ENCODE results near the gene SETD4.
"Not testable (repeated sequence)": the region's sequence is repeated elsewhere in the genome, so short reads cannot be mapped to it uniquely, and the experiment has no call there.

The SETD4 gene

DNA sequence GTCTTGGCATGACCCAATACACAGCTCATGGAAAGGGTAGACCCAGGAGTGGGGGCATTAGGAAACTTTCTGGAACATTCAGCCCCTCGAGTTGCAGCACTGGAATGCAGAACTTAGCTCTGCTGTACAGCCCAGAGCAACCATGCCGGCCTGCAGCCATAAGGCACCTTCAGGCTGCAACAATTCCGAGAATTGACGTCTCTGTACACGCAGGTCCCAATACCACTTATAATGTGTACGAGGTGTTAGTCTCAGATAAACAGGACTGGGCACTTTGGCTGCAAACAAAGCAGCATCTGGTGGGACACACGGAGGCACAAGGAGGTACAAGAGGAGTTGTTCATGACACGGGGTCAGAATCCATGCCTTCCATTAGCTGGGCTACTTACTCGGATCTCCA lies 17.4 kb upstream of the SETD4 start:
- no peak for DNase-seq

- no peak for DNase-seq
Measured at GRCh38 chr21:36076878-36077655, 16.7 kb upstream of the SETD4 start.

DNA sequence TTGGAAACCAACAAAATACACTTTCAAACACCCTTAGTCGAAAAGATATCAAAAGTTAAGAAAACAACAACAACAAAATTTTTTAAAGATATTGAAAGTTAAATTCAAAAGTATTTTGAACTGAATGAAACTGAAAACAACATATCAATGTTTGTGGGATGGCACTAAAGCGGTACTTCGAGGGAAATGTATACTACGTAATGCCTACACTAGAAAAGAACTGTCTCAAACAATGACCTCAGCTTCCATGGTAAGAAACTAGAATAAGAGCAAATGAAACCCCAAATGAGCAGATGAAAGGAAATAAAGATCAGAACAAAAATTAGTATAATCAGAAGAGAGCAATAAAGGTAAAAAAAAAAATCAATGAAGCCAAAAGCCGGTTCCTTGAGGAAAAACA lies 15.6 kb upstream of the SETD4 start:
- no peak for DNase-seq

GRCh38 chr21:36075171-36075570 lies 14.8 kb upstream of the SETD4 start:
- no peak for DNase-seq

DNA sequence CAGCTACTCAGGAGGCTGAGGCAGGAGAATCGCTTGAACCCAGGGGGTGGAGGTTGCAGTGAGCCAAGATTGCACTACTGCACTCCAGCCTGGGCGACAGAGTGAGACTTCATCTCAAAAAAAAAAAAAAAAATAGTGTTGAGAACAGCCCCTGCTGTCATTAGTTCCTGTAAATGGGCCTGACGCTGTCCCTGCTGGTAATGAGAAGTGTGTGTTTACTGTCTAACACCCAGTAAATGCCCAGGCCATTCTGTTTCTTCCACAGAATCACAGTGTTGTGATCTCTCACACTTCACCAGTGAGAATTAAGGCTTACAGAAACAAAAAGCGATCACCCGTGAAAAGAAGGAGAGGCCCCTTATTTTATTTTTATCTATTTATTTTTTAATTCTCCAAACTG lies 13.6 kb upstream of the SETD4 start:
- not testable (repeated sequence) for DNase-seq

GRCh38 chr21:36073181-36073580 lies 12.9 kb upstream of the SETD4 start:
- DNase-seq = no peak

- DNase-seq = no peak
Measured at GRCh38 chr21:36072453-36073162, 12.3 kb upstream of the SETD4 start.

GRCh38 chr21:36070999-36071398 lies 10.7 kb upstream of the SETD4 start:
- DNase-seq = no peak

- DNase-seq = no peak
Measured at GRCh38 chr21:36069713-36070583, 9.6 kb upstream of the SETD4 start, which contains the start of gene CBR1. CBR1 (plus strand) TSS chr21:36070024; CDS start chr21:36070116, 92 bp downstream.

DNA sequence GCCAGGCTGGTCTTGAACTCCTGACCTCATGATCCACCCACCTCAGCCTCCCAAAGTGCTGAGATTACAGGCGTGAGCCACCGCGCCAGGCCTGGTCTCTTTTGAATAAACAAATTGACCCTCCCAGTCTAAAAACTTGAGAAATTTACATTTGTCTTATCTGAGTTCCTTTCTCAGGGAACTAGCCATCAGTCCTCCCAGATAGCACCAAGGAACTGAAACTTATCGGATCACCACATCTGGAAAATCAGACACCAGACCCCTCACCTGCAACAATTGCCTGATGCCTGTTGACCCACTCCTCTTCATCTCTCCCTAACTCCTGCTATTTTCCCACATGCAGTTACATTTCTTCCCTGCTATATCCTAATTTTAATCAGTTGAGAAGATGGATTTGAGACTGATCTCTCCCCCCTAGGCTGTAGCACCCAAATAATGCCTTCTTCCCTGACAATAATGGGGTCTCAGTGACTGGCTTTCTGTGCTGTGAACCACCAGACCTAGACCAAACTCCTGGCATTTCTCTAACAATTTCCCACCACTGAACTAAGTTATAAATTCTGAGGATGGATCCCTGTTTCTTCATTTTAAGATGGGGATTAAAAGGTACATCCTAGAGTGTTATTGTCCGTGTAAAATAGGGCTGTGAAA lies 8.5 kb upstream of the SETD4 start:
- no peak for DNase-seq

DNA sequence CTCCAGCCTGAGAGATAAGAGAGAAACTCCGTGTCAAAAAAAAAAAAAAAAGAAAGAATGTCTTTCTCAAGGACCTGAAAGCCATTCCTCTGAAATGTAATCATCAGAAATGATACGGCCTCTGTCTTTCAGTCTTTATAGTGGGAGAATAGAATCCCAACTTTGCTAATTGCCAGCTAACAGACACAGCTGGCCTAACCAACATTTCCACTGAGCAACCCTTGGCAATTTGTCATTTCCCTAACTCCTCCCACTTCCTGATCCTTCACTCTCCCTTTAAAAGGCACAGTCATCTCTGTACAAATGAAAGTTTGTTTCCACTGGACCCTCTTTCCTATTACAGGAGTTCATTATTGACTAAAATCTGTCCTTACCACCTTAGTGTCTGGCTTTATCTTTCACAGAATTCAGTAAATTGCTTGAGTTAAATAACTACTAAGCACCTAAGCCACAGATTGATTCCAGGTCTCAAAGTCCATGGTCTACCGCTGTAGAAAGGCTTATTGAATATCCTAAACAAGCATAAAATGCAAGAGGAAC lies 5.2 kb upstream of the SETD4 start:
- DNase-seq = no peak

DNA sequence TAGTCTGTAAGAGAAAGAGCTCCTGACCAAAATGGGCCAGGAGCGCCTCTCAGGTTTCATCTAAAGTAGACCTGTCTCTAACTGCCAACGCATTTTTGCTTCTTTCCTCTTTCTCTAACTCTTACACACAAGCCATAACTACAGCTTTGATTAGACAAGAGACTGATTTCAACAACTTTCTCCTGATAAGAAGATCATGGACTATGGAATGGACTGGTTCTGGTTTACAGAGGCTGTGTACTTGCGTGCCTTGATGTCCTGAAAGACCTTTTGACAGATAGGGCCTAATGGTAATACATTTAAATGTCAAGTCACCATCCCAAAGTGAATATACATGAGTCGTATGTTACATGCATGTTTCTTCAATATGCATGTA lies 3.7 kb upstream of the SETD4 start:
- DNase-seq = no peak

- no peak for DNase-seq
Measured at GRCh38 chr21:36063375-36064084, 3.2 kb upstream of the SETD4 start.

DNA sequence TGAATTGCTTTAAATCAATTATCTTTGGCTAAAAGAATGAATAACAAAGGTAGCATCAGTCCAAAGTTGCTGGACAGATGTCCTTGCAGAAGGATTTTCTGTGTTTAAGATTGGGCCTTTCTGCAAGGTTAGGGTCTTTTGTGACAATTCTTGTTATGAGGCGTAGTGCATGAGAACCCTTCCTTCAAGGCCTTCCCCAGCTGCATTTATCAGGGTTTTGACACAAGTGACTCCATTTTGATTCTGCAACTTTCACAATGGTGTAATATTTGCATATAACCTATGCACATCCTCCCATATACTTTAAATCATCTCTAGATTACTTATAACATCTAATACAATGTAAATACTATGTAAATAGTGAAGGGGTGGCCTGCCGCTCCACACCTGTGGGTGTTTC lies 1.1 kb upstream of the SETD4 start:
- no peak for DNase-seq

DNA sequence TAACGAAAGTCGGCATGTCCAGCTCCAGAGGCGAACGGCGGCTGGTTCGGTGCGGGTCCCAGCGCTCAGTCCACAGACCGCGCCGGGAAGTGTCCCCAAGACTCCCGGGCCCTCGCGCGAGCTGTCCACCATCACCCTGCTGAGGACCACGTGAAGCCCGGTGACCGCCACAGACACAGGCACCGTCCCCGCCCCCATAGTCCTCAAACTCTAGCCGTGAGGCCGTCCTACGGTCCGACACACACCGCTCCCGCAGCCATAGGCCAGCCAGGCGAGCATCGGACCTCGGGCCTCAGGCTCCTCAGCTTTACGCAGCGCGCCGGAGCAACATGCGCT lies 535 bp downstream of the SETD4 start:
- DNase-seq = no peak

GRCh38 chr21:36055551-36055950 lies 4.8 kb downstream of the SETD4 start:
- DNase-seq = no peak

- DNase-seq = no peak
Measured at GRCh38 chr21:36053715-36054062, 6.6 kb downstream of the SETD4 start.

- DNase-seq = no peak
Measured at GRCh38 chr21:36052860-36053714, 7.2 kb downstream of the SETD4 start.

- DNase-seq = no peak
Measured at GRCh38 chr21:36048357-36048756, 12.0 kb downstream of the SETD4 start.

DNA sequence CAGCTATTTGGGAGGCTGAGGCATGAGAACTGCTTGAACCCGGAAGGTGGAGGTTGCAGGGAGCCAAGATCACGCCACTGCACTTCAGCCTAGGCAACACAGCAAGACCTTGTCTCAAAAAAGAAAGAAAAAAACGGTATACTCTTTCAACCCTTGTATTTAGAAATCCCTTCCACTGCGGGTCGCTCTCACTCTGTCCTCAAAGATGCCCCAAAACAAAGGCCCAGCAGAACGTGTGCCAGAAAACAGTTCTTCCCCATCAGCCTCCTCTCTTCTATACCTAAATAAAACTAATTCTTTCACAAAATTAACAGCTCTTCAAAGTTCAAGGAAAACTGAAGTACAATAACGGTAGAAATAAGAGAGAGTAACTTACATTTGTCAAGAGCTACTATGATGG lies 13.2 kb downstream of the SETD4 start:
- DNase-seq = no peak

GRCh38 chr21:36045993-36046392 lies 14.3 kb downstream of the SETD4 start:
- no peak for DNase-seq

Measured in cortex of kidney (tissue), 1 donor.